K562 (cell line): Measurements from ENCODE around the gene DXO. TPM values are rescaled to one million over a fixed set of nuclear protein-coding genes. Genes with fewer than 3 reads are reported as not detected.

ENCODE experiments used
- BCL6 ChIP-seq: fragments of 250-450 bp; sonication (Bioruptor Pico); IDR thresholded peaks from 2 replicates; pipeline ENCODE4 v1.4.0; 2020
- FOXA1 ChIP-seq: fragments of 450-650 bp; IDR thresholded peaks from 2 replicates; pipeline ENCODE4 v1.6.1; 2016; ENCODE audit warnings: mild to moderate bottlenecking, borderline replicate concordance
- MTA1 ChIP-seq: fragments of 450-650 bp; IDR thresholded peaks from 2 replicates; pipeline ENCODE4 v1.6.1; 2017; ENCODE audit warnings: borderline replicate concordance
- MXD1 ChIP-seq: fragments of 250-450 bp; sonication (Bioruptor Pico); IDR thresholded peaks from 2 replicates; pipeline ENCODE4 v1.8.0; 2021; ENCODE audit warnings: borderline replicate concordance, mild to moderate bottlenecking, moderate library complexity; ENCODE audit not compliant: poor library complexity, severe bottlenecking
- NCOR1 ChIP-seq: fragments of 450-650 bp; IDR thresholded peaks from 2 replicates; pipeline ENCODE4 v1.6.1; 2016; ENCODE audit warnings: mild to moderate bottlenecking, moderate library complexity
- PML ChIP-seq: IDR thresholded peaks from 2 replicates; pipeline ENCODE4 v1.6.1; 2012; ENCODE audit warnings: low read length, inconsistent platforms
- PURB ChIP-seq: sonication (generic); formaldehyde crosslinking; IDR thresholded peaks from 2 replicates; pipeline ENCODE4 v1.9.0; 2021; ENCODE audit warnings: low read depth, mild to moderate bottlenecking, missing genetic modification reagents
- RFX7 ChIP-seq: fragments of 250-450 bp; sonication (Bioruptor Pico); IDR thresholded peaks from 2 replicates; pipeline ENCODE4 v1.5.1; 2021; ENCODE audit warnings: mild to moderate bottlenecking
- THAP12 ChIP-seq: fragments of 250-450 bp; sonication (Bioruptor Pico); IDR thresholded peaks from 2 replicates; pipeline ENCODE4 v1.9.0; 2021; ENCODE audit warnings: mild to moderate bottlenecking, inconsistent platforms
- ZNF695 ChIP-seq: fragments of 450-650 bp; formaldehyde crosslinking; IDR thresholded peaks from 2 replicates; pipeline ENCODE4 v1.4.0; 2020; ENCODE audit warnings: mild to moderate bottlenecking, moderate library complexity
- polyA plus RNA-seq, 8 experiments: library from polyadenylated mRNA; depleted of rRNA in 4 of 8; stranded (reverse) in 5 of 8; unstranded in 3 of 8; fragments of >200 nt; fragmentation: Nextera tagmentation in 2 of 8; fragmentation: Illumina TruSeq in 1 of 8; extraction: Ambion mirVana in 2 of 8; extraction: Trizol in 1 of 8; gene quantifications; 2 replicates each; pipeline versions ENCODE4 v1.2.1 to v1.2.3, GENCODE V29; 2011 to 2014; ENCODE audit warnings: inconsistent platforms in 1 of 8, missing spikeins in 1 of 8
- total RNA-seq, 7 experiments: library from RNA; depleted of rRNA in 6 of 7; stranded (reverse); fragments of >200 nt in 6 of 7; fragmentation: Illumina TruSeq in 2 of 7; extraction: Trizol in 2 of 7; gene quantifications; 2 replicates each; pipeline versions ENCODE4 v1.2.1 to v1.2.3, GENCODE V29; 2011 to 2021; ENCODE audit warnings: low replicate concordance in 1 of 7
- TF ChIP-seq, protein P1 (sequence below), 3 experiments: fragments of 200-800 bp in 1 of 3; fragments of 250-450 bp in 1 of 3; fragments of 450-650 bp in 1 of 3; sonication (Bioruptor Pico) in 1 of 3; sonication (Bioruptor generic) in 1 of 3; formaldehyde crosslinking in 1 of 3; IDR thresholded peaks; 2 replicates each; pipeline versions ENCODE4 v1.6.1 to v1.8.0; 2016 to 2022; ENCODE audit warnings: mild to moderate bottlenecking in 2 of 3, missing genetic modification characterization in 2 of 3, missing compliant biosample characterization in 1 of 3, moderate library complexity in 1 of 3
- TF ChIP-seq, protein P2 (sequence below): sonication (generic); formaldehyde crosslinking; IDR thresholded peaks from 2 replicates; pipeline ENCODE4 v1.8.0; 2022; ENCODE audit warnings: mild to moderate bottlenecking, missing genetic modification reagents

The DXO gene
- total and polyA plus RNA-seq, 9 of the 15 experiments (the other 6 are each of a cell fraction or from before 2014, with no cell fraction given) = 6.4 to 35.1 (median 19.4) TPM

DNA sequence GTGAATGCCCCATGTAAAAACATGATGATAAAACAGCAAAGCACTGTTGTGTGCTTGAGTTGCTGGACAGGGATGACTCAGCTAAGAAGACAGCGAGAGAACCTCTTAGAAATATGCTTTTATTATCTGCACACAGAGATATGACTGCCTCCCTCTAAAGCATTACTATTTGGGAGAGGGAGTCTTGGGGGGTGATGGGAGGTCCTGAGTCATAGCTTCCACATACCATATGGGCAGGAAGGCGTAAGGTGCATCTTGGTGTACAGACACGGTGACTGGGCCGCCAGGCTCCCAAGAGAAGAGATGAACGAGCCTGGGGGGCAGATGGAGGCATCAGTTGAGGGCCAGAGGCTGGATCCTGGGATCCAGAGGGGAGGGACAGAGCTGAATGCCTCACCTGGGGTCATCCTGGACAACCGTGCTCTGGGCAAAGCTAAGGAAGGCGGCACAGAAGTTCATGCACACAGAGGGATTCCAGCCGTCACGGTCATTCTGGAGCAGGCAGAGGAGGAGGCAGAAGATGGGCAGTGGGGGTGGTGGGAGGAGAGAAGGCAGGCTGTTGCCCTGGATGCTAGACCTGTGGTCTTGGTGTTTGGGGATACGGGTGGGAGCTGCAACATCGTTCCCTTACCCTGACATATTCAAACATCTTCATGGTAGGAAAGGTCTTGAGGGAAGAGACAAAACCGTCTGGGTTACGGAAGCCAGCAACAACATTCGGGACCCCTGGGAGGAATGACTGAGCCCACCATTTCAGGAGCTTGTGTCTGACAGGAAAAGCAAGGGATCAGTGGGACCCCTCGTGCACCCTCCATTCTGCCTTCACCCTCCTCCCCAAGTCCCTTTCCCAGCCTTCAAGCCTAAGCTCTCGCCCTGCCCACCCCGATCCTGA is 2.0 kb downstream of the DXO start (continued):
- TF ChIP-seq, protein P1, sequence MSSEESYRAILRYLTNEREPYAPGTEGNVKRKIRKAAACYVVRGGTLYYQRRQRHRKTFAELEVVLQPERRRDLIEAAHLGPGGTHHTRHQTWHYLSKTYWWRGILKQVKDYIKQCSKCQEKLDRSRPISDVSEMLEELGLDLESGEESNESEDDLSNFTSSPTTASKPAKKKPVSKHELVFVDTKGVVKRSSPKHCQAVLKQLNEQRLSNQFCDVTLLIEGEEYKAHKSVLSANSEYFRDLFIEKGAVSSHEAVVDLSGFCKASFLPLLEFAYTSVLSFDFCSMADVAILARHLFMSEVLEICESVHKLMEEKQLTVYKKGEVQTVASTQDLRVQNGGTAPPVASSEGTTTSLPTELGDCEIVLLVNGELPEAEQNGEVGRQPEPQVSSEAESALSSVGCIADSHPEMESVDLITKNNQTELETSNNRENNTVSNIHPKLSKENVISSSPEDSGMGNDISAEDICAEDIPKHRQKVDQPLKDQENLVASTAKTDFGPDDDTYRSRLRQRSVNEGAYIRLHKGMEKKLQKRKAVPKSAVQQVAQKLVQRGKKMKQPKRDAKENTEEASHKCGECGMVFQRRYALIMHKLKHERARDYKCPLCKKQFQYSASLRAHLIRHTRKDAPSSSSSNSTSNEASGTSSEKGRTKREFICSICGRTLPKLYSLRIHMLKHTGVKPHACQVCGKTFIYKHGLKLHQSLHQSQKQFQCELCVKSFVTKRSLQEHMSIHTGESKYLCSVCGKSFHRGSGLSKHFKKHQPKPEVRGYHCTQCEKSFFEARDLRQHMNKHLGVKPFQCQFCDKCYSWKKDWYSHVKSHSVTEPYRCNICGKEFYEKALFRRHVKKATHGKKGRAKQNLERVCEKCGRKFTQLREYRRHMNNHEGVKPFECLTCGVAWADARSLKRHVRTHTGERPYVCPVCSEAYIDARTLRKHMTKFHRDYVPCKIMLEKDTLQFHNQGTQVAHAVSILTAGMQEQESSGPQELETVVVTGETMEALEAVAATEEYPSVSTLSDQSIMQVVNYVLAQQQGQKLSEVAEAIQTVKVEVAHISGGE (CRISPR knock-in tag; IDR thresholded peaks at IDR 0.05) = peak in 1 of 3 experiments; percentile 19; a peak in 2 of 6 replicates
- TF ChIP-seq, protein P2, sequence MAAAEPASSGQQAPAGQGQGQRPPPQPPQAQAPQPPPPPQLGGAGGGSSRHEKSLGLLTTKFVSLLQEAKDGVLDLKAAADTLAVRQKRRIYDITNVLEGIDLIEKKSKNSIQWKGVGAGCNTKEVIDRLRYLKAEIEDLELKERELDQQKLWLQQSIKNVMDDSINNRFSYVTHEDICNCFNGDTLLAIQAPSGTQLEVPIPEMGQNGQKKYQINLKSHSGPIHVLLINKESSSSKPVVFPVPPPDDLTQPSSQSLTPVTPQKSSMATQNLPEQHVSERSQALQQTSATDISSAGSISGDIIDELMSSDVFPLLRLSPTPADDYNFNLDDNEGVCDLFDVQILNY (CRISPR knock-in tag) = no peak
- TF ChIP-seq PURB (CRISPR knock-in tag) (no peak), NCOR1 (peak; percentile 37; the same call in 1 of the 2 replicates), THAP12 (no peak), FOXA1 (no peak), PML (no peak; the same call in 1 of the 2 replicates), RFX7 (no peak), ZNF695 (CRISPR knock-in tag) (no peak), BCL6 (CRISPR knock-in tag) (no peak), MTA1 (0 out of 2 replicates have a peak, but pooled peaks have one; percentile 17), MXD1 (CRISPR knock-in tag) (no peak)
